SH-SY5Y (cell line): Measurements from ENCODE around the gene BRI3BP.

Experiments
- GATA2 ChIP-seq: IDR thresholded peaks from 2 replicates; pipeline ENCODE4 v1.6.1; 2011; ENCODE audit warnings: mild to moderate bottlenecking, low read depth, low read length
- GATA3 ChIP-seq: IDR thresholded peaks from 2 replicates; pipeline ENCODE4 v1.6.1; 2011; ENCODE audit warnings: low read depth, mild to moderate bottlenecking, low read length, moderate library complexity

GRCh38 chr12:125017801-125018200, 24.4 kb downstream of the BRI3BP start:
- TF ChIP-seq GATA2 (no peak), GATA3 (no peak)
